NT2/D1 (cell line): ENCODE measurements around the gene MIXL1.
"Not testable (repeated sequence)": the region's sequence is repeated elsewhere in the genome, so short reads cannot be mapped to it uniquely, and the experiment has no call there.

Experiments
- DNase-seq: peaks from one replicate; pipeline ENCODE4 v3.0.0-alpha.2; 2011; ENCODE audit warnings: low read depth, low spot score
- H3K27me3 ChIP-seq: 2 replicates; pipeline ENCODE4 v1.6.0; 2011; ENCODE audit warnings: mild to moderate bottlenecking; ENCODE audit not compliant: insufficient read length, insufficient read depth
- H3K36me3 ChIP-seq: 2 replicates; pipeline ENCODE4 v1.6.1; 2011; ENCODE audit warnings: mild to moderate bottlenecking, low read length, mixed read lengths; ENCODE audit not compliant: insufficient read depth, insufficient read length
- H3K4me1 ChIP-seq: 2 replicates; pipeline ENCODE4 v1.5.1; 2011; ENCODE audit not compliant: insufficient read depth, insufficient read length
- H3K4me3 ChIP-seq: 2 replicates; pipeline ENCODE4 v1.5.1; 2011; ENCODE audit warnings: low read depth; ENCODE audit not compliant: insufficient read length
- H3K9ac ChIP-seq: 2 replicates; pipeline ENCODE4 v1.6.0; 2011; ENCODE audit warnings: low read depth; ENCODE audit not compliant: insufficient read length
- H3K9me3 ChIP-seq: 2 replicates; pipeline ENCODE4 v1.5.1; 2011; ENCODE audit warnings: mild to moderate bottlenecking, low read length; ENCODE audit not compliant: insufficient read depth
- SUZ12 ChIP-seq: IDR thresholded peaks from 2 replicates; pipeline ENCODE4 v1.6.1; 2011; ENCODE audit not compliant: insufficient read length, insufficient read depth; ENCODE audit errors: extremely low read depth
- YY1 ChIP-seq: IDR thresholded peaks from 2 replicates; pipeline ENCODE4 v1.6.1; 2011; ENCODE audit not compliant: insufficient read length, insufficient read depth
- ZNF274 ChIP-seq: IDR thresholded peaks from 2 replicates; pipeline ENCODE4 v1.6.1; 2011; ENCODE audit warnings: mild to moderate bottlenecking, low read depth, low read length

The MIXL1 gene

GRCh38 chr1:226236826-226237225, 13.4 kb downstream of the MIXL1 start:
- Histone ChIP-seq H3K36me3 (peaks cover 56% of the 10 kb centered on the region), H3K9me3 (no peaks in the 10 kb centered on the region), H3K9ac (no peak overlapping the region), H3K4me1 (no peaks in the 10 kb centered on the region), H3K4me3 (no peak overlapping the region), H3K27me3 (no peaks in the 10 kb centered on the region)
- no peak for DNase-seq
- TF ChIP-seq SUZ12: no peak
- no peak for TF ChIP-seq YY1
- TF ChIP-seq ZNF274: no peak

DNA sequence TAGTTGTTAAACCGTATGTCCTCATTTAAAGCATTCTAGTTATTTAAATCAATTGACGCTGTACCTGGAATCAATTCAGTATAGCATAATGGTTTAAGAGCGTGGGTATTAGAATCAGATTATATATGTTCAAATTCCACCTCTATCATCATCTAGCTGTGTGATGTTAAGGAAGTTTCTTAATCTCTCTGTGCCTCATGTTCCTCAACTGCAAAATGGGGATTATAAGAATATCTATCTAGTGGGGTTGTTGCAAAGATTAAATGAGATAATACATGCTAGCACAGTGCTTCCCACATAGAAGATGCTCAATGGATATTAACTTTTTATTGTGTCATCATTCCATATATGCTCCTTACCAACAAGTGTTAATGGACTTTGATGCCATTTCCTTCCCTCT, 16.0 kb downstream of the MIXL1 start:
- H3K4me3 ChIP-seq: no peak overlapping the region
- no peaks in the 10 kb centered on the region for H3K27me3 ChIP-seq
- no peaks in the 10 kb centered on the region for H3K9me3 ChIP-seq
- H3K9ac ChIP-seq: no peak overlapping the region
- no peak for TF ChIP-seq YY1
- no peak for TF ChIP-seq SUZ12
- TF ChIP-seq ZNF274: no peak
- H3K36me3 ChIP-seq: peaks cover 37% of the 10 kb centered on the region
- DNase-seq: no peak
- no peaks in the 10 kb centered on the region for H3K4me1 ChIP-seq

GRCh38 chr1:226248091-226248490, 24.6 kb downstream of the MIXL1 start:
- Histone ChIP-seq H3K36me3 (peaks cover 19% of the 10 kb centered on the region), H3K4me1 (no peaks in the 10 kb centered on the region), H3K9ac (no peak overlapping the region), H3K9me3 (no peaks in the 10 kb centered on the region), H3K4me3 (no peak overlapping the region), H3K27me3 (no peaks in the 10 kb centered on the region)
- no peak for DNase-seq
- TF ChIP-seq SUZ12: no peak
- no peak for TF ChIP-seq YY1
- TF ChIP-seq ZNF274: no peak

DNA sequence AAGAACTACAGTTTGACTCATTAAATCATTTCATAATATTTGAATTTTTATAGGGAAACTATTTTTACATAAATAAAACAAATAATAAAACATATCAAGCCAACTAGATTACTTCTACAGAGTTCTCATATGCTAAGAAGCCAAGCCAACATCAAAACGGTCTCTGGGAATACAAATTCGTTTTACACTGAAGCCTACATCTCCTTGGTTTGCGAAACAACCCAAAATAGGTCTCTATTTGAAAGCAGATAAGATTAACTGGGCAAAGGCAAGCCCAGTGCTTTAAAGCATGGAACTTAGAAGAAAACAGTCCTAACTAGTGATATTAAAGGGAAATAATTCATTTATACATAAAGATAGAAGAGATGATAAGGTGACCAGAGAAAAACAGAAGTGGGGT, 25.3 kb downstream of the MIXL1 start:
- Histone ChIP-seq H3K9me3 (no peaks in the 10 kb centered on the region), H3K9ac (no peak overlapping the region), H3K4me1 (no peaks in the 10 kb centered on the region), H3K4me3 (no peak overlapping the region), H3K36me3 (peaks cover 20% of the 10 kb centered on the region), H3K27me3 (no peaks in the 10 kb centered on the region)
- no peak for DNase-seq
- TF ChIP-seq YY1 (no peak), SUZ12 (no peak), ZNF274 (no peak)

DNA sequence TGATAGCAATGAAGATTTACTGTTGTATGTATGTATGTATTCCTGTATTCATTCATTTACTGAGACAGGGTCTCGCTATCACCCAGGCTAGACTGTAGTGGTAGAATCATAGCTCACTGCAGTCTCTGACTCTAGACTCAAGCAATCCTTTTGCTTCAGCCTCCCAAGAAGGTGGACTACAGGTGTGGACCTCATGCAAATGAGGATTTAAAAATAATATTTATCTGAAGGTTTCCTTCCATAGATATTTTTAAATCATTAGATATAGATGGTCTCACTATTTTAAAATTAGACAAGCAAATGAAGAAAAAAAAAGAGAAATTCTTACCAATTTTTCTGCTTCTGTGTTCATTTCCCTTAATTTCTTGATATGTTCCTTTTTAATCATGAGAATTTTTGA, 27.0 kb downstream of the MIXL1 start:
- no peak for DNase-seq
- Histone ChIP-seq H3K9ac (no peak overlapping the region), H3K9me3 (no peaks in the 10 kb centered on the region), H3K4me1 (no peaks in the 10 kb centered on the region), H3K27me3 (no peaks in the 10 kb centered on the region), H3K36me3 (peaks cover 23% of the 10 kb centered on the region), H3K4me3 (no peak overlapping the region)
- TF ChIP-seq ZNF274 (no peak), YY1 (no peak), SUZ12 (no peak)

- peaks cover 25% of the 10 kb centered on the region for H3K36me3 ChIP-seq
- H3K27me3 ChIP-seq, H3K4me1 ChIP-seq: not testable (repeated sequence)
Observed at GRCh38 chr1:226252841-226253240, 29.4 kb downstream of the MIXL1 start.

DNA sequence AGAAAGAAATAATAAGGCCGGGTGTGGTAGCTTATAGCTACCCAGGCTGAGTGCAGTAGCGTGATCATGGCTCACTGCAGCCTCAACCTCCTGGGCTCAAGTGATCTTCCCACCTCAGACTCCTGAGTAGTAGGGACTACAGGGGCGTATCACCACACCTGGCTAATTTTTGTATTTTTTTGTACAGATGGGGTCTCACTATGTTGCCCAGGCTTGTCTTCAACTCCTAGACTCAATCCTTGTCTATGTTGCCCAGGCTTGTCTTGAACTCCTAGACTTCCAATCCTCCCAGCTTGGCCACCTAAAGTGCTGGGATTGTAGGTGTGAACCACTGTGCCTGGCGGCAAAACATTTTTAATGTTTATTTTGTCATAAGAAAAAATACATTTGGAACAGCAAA, 30.5 kb downstream of the MIXL1 start:
- DNase-seq: no peak
- H3K9me3 ChIP-seq: no peaks in the 10 kb centered on the region
- no peak for TF ChIP-seq YY1
- no peak for TF ChIP-seq ZNF274
- no peak for TF ChIP-seq SUZ12
- peaks cover 22% of the 10 kb centered on the region for H3K36me3 ChIP-seq
- no peaks in the 10 kb centered on the region for H3K27me3 ChIP-seq
- H3K4me1 ChIP-seq: no peaks in the 10 kb centered on the region
- H3K9ac ChIP-seq: no peak overlapping the region
- no peak overlapping the region for H3K4me3 ChIP-seq

More at GRCh38 chr1:226252841-226253240, 29.4 kb downstream of the MIXL1 start:
- H3K9me3 ChIP-seq, H3K4me3 ChIP-seq, DNase-seq, H3K9ac ChIP-seq: not testable (repeated sequence)

GRCh38 chr1:226255380-226255779, 31.9 kb downstream of the MIXL1 start:
- Histone ChIP-seq H3K36me3 (peaks cover 19% of the 10 kb centered on the region), H3K4me1 (no peaks in the 10 kb centered on the region), H3K27me3 (no peaks in the 10 kb centered on the region), H3K9ac (no peak overlapping the region), H3K4me3 (no peak overlapping the region), H3K9me3 (peaks cover 8% of the 10 kb centered on the region)
- no peak for TF ChIP-seq SUZ12
- no peak for TF ChIP-seq YY1
- TF ChIP-seq ZNF274: no peak
- no peak for DNase-seq
